Endothelial cell of umbilical vein (primary cell): ENCODE data around the gene RYR3.

Experiments
- EZH2 ChIP-seq: IDR thresholded peaks from 2 replicates; pipeline ENCODE4 v1.6.1; 2012; ENCODE audit warnings: borderline replicate concordance, low read depth, mild to moderate bottlenecking, moderate library complexity, low read length, inconsistent platforms; ENCODE audit not compliant: severe bottlenecking
- FOS ChIP-seq: IDR thresholded peaks from 2 replicates; pipeline ENCODE4 v1.6.1; 2011; ENCODE audit warnings: mild to moderate bottlenecking, low read length, moderate library complexity, borderline replicate concordance; ENCODE audit not compliant: insufficient read depth
- JUN ChIP-seq: IDR thresholded peaks from 2 replicates; pipeline ENCODE4 v1.6.1; 2011; ENCODE audit warnings: borderline replicate concordance, low read depth; ENCODE audit not compliant: insufficient read length, insufficient read depth
- MAX ChIP-seq: IDR thresholded peaks from 2 replicates; pipeline ENCODE4 v1.6.1; 2011; ENCODE audit not compliant: insufficient read depth, insufficient read length
- MYC ChIP-seq: IDR thresholded peaks from one replicate; pipeline ENCODE4 v1.6.1; 2011; ENCODE audit warnings: mild to moderate bottlenecking, low read depth, low read length
- POLR2A ChIP-seq: IDR thresholded peaks from 2 replicates; pipeline ENCODE4 v1.6.1; 2012; ENCODE audit warnings: low read depth, mild to moderate bottlenecking, control low read depth, low read length
- POLR2AphosphoS5 ChIP-seq: IDR thresholded peaks from 2 replicates; pipeline ENCODE4 v1.6.1; 2012; ENCODE audit warnings: low read depth, mild to moderate bottlenecking, control low read depth, low read length, moderate library complexity; ENCODE audit not compliant: insufficient read depth
- TF ChIP-seq, protein P1 (sequence below), 2 donors: IDR thresholded peaks; 1 replicate in 1 of 2; 2 replicates in 1 of 2; pipeline ENCODE4 v1.5.1; 2011; ENCODE audit warnings: low read length in 2 of 2, mild to moderate bottlenecking in 2 of 2, moderate library complexity in 2 of 2, control low read depth in 1 of 2, inconsistent platforms in 1 of 2, low read depth in 1 of 2; ENCODE audit not compliant: insufficient read depth in 1 of 2; ENCODE audit errors: extremely low read depth in 1 of 2

- TF ChIP-seq JUN = no peak
- no peak for TF ChIP-seq POLR2A
- TF ChIP-seq, protein P1, sequence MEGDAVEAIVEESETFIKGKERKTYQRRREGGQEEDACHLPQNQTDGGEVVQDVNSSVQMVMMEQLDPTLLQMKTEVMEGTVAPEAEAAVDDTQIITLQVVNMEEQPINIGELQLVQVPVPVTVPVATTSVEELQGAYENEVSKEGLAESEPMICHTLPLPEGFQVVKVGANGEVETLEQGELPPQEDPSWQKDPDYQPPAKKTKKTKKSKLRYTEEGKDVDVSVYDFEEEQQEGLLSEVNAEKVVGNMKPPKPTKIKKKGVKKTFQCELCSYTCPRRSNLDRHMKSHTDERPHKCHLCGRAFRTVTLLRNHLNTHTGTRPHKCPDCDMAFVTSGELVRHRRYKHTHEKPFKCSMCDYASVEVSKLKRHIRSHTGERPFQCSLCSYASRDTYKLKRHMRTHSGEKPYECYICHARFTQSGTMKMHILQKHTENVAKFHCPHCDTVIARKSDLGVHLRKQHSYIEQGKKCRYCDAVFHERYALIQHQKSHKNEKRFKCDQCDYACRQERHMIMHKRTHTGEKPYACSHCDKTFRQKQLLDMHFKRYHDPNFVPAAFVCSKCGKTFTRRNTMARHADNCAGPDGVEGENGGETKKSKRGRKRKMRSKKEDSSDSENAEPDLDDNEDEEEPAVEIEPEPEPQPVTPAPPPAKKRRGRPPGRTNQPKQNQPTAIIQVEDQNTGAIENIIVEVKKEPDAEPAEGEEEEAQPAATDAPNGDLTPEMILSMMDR (IDR thresholded peaks at IDR 0.05; ENCODE audit: extremely low read depth in 1 of 2, insufficient read depth in 1 of 2, low read depth in 1 of 2, low read length in 2 of 2) = no peak
- no peak for TF ChIP-seq POLR2AphosphoS5
- TF ChIP-seq MAX = no peak
- no peak for TF ChIP-seq MYC
- no peak for TF ChIP-seq FOS
- TF ChIP-seq EZH2 = no peak
Observed at GRCh38 chr15:33766389-33766788, 455.6 kb downstream of the RYR3 start.
